Measurements from ENCODE around the gene TCAP. TPM values are rescaled to one million over a fixed set of nuclear protein-coding genes. Genes with fewer than 3 reads are reported as not detected.

TCAP gene
- total and polyA plus RNA-seq, 10 of the 15 experiments (the other 5 are each of a cell fraction or from before 2014, with no cell fraction given), result 0.17 to 1.0 (median 0.36) TPM; not detected in 3

DNA sequence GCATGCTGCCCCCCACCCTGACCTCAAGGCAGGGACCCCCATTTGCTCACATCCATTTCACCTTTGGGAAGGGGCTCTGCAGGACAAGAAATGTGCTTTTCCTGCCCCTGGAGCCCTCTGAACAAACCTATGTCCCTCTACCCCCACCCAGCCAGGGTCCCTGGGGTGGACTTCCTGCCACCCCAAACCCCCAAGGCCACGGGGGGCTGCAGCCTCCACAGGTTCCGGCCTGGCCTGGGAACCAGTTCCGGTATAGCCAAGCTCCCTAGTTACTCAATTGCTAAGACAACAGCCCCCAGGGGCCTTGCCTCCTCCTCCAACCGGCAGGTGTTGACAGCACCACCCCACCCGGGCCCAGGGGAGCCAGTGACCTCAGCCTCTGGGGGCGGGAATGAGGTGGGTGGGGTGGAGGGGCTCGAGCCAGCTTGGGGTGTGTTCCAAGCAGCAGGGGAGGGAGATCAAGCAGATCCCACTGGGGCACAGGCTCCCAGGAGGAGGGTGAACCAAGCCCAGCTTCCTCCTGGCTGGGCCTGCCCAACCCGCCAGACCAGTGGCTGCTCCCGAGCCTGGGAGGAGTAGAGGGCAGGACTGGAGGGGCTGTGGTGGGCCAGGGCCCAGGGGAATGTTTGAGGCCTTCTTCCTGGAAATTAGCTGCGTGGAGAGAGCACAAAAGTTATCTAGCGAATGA is 9.7 kb downstream of the TCAP start (continued):
- TF ChIP-seq, protein P1, sequence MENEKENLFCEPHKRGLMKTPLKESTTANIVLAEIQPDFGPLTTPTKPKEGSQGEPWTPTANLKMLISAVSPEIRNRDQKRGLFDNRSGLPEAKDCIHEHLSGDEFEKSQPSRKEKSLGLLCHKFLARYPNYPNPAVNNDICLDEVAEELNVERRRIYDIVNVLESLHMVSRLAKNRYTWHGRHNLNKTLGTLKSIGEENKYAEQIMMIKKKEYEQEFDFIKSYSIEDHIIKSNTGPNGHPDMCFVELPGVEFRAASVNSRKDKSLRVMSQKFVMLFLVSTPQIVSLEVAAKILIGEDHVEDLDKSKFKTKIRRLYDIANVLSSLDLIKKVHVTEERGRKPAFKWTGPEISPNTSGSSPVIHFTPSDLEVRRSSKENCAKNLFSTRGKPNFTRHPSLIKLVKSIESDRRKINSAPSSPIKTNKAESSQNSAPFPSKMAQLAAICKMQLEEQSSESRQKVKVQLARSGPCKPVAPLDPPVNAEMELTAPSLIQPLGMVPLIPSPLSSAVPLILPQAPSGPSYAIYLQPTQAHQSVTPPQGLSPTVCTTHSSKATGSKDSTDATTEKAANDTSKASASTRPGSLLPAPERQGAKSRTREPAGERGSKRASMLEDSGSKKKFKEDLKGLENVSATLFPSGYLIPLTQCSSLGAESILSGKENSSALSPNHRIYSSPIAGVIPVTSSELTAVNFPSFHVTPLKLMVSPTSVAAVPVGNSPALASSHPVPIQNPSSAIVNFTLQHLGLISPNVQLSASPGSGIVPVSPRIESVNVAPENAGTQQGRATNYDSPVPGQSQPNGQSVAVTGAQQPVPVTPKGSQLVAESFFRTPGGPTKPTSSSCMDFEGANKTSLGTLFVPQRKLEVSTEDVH (IDR thresholded peaks at IDR 0.05; ENCODE audit: low read depth, partially characterized antibody), result no peak
- TF ChIP-seq HDGF (IDR thresholded peaks at IDR 0.05) (no peak), IRF4 (IDR thresholded peaks at IDR 0.05; ENCODE audit: low read depth, low read length) (no peak), HDAC6 (IDR thresholded peaks at IDR 0.05; ENCODE audit: unreplicated experiment) (no peak), TAF1 (IDR thresholded peaks at IDR 0.05; ENCODE audit: borderline replicate concordance, low read depth, low read length) (no peak), POLR2A (IDR thresholded peaks at IDR 0.05; ENCODE audit: low read depth, low read length) (no peak), CHD2 (IDR thresholded peaks at IDR 0.05; ENCODE audit: borderline replicate concordance, low read depth, low read length) (no peak), NR2F1 (conservative IDR thresholded peaks at IDR 0.05) (peak; percentile 37; the same call in 1 of the 2 replicates), LARP7 (IDR thresholded peaks at IDR 0.05) (no peak), POLR2AphosphoS5 (IDR thresholded peaks at IDR 0.05; ENCODE audit: low read length) (no peak), POLR2AphosphoS2 (IDR thresholded peaks at IDR 0.05; ENCODE audit: low read depth, low read length) (no peak), TCF12 (IDR thresholded peaks at IDR 0.05; ENCODE audit: low read depth, low read length) (0 out of 2 replicates have a peak, but pooled peaks have one; percentile 38), NRF1 (conservative IDR thresholded peaks at IDR 0.05; ENCODE audit: low read depth, low read length) (no peak), SIX5 (IDR thresholded peaks at IDR 0.05; ENCODE audit: low read depth, low read length, severe bottlenecking) (no peak), MTA2 (IDR thresholded peaks at IDR 0.05; ENCODE audit: low read depth) (no peak), GATAD2B (conservative IDR thresholded peaks at IDR 0.05; ENCODE audit: low read depth) (0 out of 2 replicates have a peak, but pooled peaks have one; percentile 16), DPF2 (IDR thresholded peaks at IDR 0.05) (no peak)
- TF ChIP-seq, protein P2, sequence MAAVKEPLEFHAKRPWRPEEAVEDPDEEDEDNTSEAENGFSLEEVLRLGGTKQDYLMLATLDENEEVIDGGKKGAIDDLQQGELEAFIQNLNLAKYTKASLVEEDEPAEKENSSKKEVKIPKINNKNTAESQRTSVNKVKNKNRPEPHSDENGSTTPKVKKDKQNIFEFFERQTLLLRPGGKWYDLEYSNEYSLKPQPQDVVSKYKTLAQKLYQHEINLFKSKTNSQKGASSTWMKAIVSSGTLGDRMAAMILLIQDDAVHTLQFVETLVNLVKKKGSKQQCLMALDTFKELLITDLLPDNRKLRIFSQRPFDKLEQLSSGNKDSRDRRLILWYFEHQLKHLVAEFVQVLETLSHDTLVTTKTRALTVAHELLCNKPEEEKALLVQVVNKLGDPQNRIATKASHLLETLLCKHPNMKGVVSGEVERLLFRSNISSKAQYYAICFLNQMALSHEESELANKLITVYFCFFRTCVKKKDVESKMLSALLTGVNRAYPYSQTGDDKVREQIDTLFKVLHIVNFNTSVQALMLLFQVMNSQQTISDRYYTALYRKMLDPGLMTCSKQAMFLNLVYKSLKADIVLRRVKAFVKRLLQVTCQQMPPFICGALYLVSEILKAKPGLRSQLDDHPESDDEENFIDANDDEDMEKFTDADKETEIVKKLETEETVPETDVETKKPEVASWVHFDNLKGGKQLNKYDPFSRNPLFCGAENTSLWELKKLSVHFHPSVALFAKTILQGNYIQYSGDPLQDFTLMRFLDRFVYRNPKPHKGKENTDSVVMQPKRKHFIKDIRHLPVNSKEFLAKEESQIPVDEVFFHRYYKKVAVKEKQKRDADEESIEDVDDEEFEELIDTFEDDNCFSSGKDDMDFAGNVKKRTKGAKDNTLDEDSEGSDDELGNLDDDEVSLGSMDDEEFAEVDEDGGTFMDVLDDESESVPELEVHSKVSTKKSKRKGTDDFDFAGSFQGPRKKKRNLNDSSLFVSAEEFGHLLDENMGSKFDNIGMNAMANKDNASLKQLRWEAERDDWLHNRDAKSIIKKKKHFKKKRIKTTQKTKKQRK (IDR thresholded peaks at IDR 0.05; ENCODE audit: low read depth, low read length), result no peak
- TF ChIP-seq, protein P3, sequence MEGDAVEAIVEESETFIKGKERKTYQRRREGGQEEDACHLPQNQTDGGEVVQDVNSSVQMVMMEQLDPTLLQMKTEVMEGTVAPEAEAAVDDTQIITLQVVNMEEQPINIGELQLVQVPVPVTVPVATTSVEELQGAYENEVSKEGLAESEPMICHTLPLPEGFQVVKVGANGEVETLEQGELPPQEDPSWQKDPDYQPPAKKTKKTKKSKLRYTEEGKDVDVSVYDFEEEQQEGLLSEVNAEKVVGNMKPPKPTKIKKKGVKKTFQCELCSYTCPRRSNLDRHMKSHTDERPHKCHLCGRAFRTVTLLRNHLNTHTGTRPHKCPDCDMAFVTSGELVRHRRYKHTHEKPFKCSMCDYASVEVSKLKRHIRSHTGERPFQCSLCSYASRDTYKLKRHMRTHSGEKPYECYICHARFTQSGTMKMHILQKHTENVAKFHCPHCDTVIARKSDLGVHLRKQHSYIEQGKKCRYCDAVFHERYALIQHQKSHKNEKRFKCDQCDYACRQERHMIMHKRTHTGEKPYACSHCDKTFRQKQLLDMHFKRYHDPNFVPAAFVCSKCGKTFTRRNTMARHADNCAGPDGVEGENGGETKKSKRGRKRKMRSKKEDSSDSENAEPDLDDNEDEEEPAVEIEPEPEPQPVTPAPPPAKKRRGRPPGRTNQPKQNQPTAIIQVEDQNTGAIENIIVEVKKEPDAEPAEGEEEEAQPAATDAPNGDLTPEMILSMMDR (IDR thresholded peaks at IDR 0.05 in 2 of 3, conservative IDR thresholded peaks at IDR 0.05 in 1 of 3; ENCODE audit: control insufficient read depth in 2 of 3, extremely low read depth in 1 of 3, insufficient read depth in 1 of 3, low read depth in 3 of 3, low read length in 3 of 3), result no peak
- TF ChIP-seq, protein P4, sequence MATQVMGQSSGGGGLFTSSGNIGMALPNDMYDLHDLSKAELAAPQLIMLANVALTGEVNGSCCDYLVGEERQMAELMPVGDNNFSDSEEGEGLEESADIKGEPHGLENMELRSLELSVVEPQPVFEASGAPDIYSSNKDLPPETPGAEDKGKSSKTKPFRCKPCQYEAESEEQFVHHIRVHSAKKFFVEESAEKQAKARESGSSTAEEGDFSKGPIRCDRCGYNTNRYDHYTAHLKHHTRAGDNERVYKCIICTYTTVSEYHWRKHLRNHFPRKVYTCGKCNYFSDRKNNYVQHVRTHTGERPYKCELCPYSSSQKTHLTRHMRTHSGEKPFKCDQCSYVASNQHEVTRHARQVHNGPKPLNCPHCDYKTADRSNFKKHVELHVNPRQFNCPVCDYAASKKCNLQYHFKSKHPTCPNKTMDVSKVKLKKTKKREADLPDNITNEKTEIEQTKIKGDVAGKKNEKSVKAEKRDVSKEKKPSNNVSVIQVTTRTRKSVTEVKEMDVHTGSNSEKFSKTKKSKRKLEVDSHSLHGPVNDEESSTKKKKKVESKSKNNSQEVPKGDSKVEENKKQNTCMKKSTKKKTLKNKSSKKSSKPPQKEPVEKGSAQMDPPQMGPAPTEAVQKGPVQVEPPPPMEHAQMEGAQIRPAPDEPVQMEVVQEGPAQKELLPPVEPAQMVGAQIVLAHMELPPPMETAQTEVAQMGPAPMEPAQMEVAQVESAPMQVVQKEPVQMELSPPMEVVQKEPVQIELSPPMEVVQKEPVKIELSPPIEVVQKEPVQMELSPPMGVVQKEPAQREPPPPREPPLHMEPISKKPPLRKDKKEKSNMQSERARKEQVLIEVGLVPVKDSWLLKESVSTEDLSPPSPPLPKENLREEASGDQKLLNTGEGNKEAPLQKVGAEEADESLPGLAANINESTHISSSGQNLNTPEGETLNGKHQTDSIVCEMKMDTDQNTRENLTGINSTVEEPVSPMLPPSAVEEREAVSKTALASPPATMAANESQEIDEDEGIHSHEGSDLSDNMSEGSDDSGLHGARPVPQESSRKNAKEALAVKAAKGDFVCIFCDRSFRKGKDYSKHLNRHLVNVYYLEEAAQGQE (IDR thresholded peaks at IDR 0.05; ENCODE audit: low read depth, low read length), result no peak
